Activated B cell treated with CpG ODN at 0.5 μM for 24 hours (primary cell): ENCODE data around the gene SLC17A8. TPM values are rescaled to one million over a fixed set of nuclear protein-coding genes. Genes with fewer than 3 reads are reported as not detected.

Experiments
- ATAC-seq: fragments of 200-7000 bp; cut with Tn5 transposase; one replicate; pipeline ENCODE4 v1.10.0; 2021; ENCODE audit warnings: low read depth, mild to moderate bottlenecking, moderate library complexity
- CTCF ChIA-PET: fragments of 350-600 bp; sonication (Branson Sonifier 250); formaldehyde crosslinking; loops from one replicate; lab custom pipeline; 2021; ENCODE audit warnings: antibody characterized with exemption; lab: Charles Lee
- POLR2A ChIA-PET: fragments of 350-600 bp; sonication (Branson Sonifier 250); formaldehyde crosslinking; loops from one replicate; lab custom pipeline; 2021; ENCODE audit warnings: antibody characterized with exemption; lab: Charles Lee
- DNase-seq: peaks from one replicate; pipeline ENCODE4 v3.0.0; 2022
- H3K27ac Mint-ChIP-seq: one replicate; pipeline ENCODE4 v1.8.0; 2020; ENCODE audit warnings: mixed read lengths
- H3K27me3 Mint-ChIP-seq: one replicate; pipeline ENCODE4 v1.8.0; 2021; ENCODE audit warnings: mixed read lengths
- H3K36me3 Mint-ChIP-seq: one replicate; pipeline ENCODE4 v1.8.0; 2021; ENCODE audit warnings: low read depth, mixed read lengths
- H3K4me1 Mint-ChIP-seq: one replicate; pipeline ENCODE4 v1.8.0; 2021; ENCODE audit warnings: mixed read lengths
- H3K4me3 Mint-ChIP-seq: one replicate; pipeline ENCODE4 v1.8.0; 2020; ENCODE audit warnings: mild to moderate bottlenecking, mixed read lengths
- H3K9me3 Mint-ChIP-seq: one replicate; pipeline ENCODE4 v1.8.0; 2020; ENCODE audit warnings: mixed read lengths
- intact Hi-C: fragments of 100-400 bp; cut with micrococcal nuclease; formaldehyde crosslinking; loops from one replicate; pipeline ENCODE4 v1.15.1; 2024
- total RNA-seq: library from RNA; stranded (reverse); gene quantifications from 2 replicates; pipeline ENCODE4 v1.2.3, GENCODE V29; 2022
- TF ChIP-seq, protein P1 (sequence below): fragments of 200-600 bp; IDR thresholded peaks from one replicate; pipeline ENCODE4 v1.8.0; 2022; ENCODE audit warnings: antibody characterized with exemption, mild to moderate bottlenecking

SLC17A8 gene
- total RNA-seq, 1 donor from 2014 or later = not detected

- ATAC-seq (no peak), DNase-seq (no peak)
- ChIA-PET POLR2A (no interaction called here), CTCF (no interaction called here)
- intact Hi-C loops = no loop called here
- H3K36me3 Mint-ChIP-seq = no peaks in the 10 kb centered on the region
- TF ChIP-seq, protein P1, sequence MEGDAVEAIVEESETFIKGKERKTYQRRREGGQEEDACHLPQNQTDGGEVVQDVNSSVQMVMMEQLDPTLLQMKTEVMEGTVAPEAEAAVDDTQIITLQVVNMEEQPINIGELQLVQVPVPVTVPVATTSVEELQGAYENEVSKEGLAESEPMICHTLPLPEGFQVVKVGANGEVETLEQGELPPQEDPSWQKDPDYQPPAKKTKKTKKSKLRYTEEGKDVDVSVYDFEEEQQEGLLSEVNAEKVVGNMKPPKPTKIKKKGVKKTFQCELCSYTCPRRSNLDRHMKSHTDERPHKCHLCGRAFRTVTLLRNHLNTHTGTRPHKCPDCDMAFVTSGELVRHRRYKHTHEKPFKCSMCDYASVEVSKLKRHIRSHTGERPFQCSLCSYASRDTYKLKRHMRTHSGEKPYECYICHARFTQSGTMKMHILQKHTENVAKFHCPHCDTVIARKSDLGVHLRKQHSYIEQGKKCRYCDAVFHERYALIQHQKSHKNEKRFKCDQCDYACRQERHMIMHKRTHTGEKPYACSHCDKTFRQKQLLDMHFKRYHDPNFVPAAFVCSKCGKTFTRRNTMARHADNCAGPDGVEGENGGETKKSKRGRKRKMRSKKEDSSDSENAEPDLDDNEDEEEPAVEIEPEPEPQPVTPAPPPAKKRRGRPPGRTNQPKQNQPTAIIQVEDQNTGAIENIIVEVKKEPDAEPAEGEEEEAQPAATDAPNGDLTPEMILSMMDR = no peak
- H3K9me3 Mint-ChIP-seq = no peaks in the 10 kb centered on the region
- no peak overlapping the region for H3K4me3 Mint-ChIP-seq
- no peaks in the 10 kb centered on the region for H3K4me1 Mint-ChIP-seq
- peaks cover 4% of the 10 kb centered on the region for H3K27me3 Mint-ChIP-seq
- no peak overlapping the region for H3K27ac Mint-ChIP-seq
These were observed 31.5 kb downstream of the SLC17A8 start for GRCh38 chr12:100388382-100388781.

DNA sequence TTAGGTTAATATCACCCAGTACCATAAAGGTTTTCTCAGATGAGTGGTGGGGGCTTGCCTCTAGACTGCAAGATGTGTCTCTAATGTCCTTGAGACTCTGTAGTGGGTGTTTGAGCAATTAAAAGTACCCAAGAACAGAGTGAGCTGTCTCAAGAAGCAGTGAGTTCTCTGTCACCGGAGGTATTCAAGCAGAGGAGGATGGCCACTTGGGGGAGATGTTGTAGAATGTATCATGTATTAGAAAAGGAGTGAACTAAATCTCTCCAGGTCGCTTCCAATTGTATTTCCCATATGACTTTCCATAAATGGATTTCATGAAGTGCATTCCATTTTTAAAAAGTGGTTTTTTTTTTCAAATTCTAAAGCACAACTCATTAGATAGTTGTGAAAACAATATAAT lies 35.0 kb downstream of the SLC17A8 start:
- peaks cover 2% of the 10 kb centered on the region for H3K9me3 Mint-ChIP-seq
- intact Hi-C loops = no loop called here

DNA sequence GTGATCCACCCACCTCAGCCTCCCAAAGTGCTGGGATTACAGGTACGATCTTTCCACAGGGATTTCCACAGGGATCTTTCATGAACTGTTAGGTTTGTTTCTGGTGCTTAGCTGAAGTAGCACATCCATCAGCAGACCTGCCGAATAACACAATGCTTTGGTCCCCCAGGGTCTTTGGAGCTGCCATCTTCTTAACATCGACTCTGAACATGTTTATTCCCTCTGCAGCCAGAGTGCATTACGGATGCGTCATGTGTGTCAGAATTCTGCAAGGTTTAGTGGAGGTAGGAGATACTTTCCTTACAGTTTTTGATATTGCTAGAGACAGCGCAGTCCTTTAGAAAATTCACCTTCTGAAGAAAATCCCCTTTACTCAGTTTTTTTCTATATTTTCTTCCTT lies 36.3 kb downstream of the SLC17A8 start:
- H3K36me3 Mint-ChIP-seq = no peaks in the 10 kb centered on the region
- TF ChIP-seq, protein P1 = no peak
- DNase-seq (no peak), ATAC-seq (no peak)
- no peak overlapping the region for H3K27ac Mint-ChIP-seq
- no peaks in the 10 kb centered on the region for H3K4me1 Mint-ChIP-seq
- intact Hi-C loops = no loop called here
- H3K4me3 Mint-ChIP-seq = no peak overlapping the region
- peaks cover 4% of the 10 kb centered on the region for H3K27me3 Mint-ChIP-seq
- H3K9me3 Mint-ChIP-seq = peaks cover 2% of the 10 kb centered on the region
- CTCF ChIA-PET = no interaction called here
- POLR2A ChIA-PET = no interaction called here

More for the DNA sequence above, 35.0 kb downstream of the SLC17A8 start:
- DNase-seq = no peak
- H3K27me3 Mint-ChIP-seq = peaks cover 4% of the 10 kb centered on the region
- no peak overlapping the region for H3K4me3 Mint-ChIP-seq
- H3K4me1 Mint-ChIP-seq = no peaks in the 10 kb centered on the region
- TF ChIP-seq, protein P1 = no peak
- CTCF ChIA-PET = no interaction called here
- no peaks in the 10 kb centered on the region for H3K36me3 Mint-ChIP-seq
- H3K27ac Mint-ChIP-seq = no peak overlapping the region
- POLR2A ChIA-PET = no interaction called here
- no peak for ATAC-seq

DNA sequence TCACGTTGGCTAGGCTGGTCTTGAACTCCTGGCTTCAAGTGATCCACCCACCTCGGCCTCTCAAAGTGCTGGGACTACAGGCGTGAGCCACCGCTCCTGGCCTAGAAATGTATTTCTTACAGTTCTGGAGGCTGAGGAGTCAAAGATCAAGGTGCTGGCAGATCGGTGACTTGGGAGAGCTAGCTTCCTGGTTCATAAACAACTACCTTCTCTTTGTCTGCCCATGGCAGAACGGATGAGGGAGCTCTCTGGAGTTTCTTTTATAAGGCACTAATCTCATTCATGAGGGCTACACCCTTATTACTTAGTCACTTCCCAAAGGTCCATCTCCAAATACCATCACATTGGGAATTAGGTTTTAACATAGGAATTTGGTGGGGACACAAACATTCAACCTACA lies 38.9 kb downstream of the SLC17A8 start:
- intact Hi-C loops = no loop called here
- no peak overlapping the region for H3K27ac Mint-ChIP-seq
- TF ChIP-seq, protein P1 = no peak
- ATAC-seq (no peak), DNase-seq (no peak)
- ChIA-PET POLR2A (no interaction called here), CTCF (no interaction called here)
- H3K4me3 Mint-ChIP-seq = no peak overlapping the region
- no peaks in the 10 kb centered on the region for H3K27me3 Mint-ChIP-seq
- H3K9me3 Mint-ChIP-seq = peaks cover 2% of the 10 kb centered on the region
- no peaks in the 10 kb centered on the region for H3K4me1 Mint-ChIP-seq
- no peaks in the 10 kb centered on the region for H3K36me3 Mint-ChIP-seq

GRCh38 chr12:100398307-100398706 lies 41.4 kb downstream of the SLC17A8 start:
- peaks cover 2% of the 10 kb centered on the region for H3K9me3 Mint-ChIP-seq

More at GRCh38 chr12:100398307-100398706, 41.4 kb downstream of the SLC17A8 start:
- H3K36me3 Mint-ChIP-seq = no peaks in the 10 kb centered on the region
- no peaks in the 10 kb centered on the region for H3K27me3 Mint-ChIP-seq
- no peak overlapping the region for H3K27ac Mint-ChIP-seq
- DNase-seq (no peak), ATAC-seq (no peak)
- no peak overlapping the region for H3K4me3 Mint-ChIP-seq
- H3K4me1 Mint-ChIP-seq = no peaks in the 10 kb centered on the region
- ChIA-PET CTCF (no interaction called here), POLR2A (no interaction called here)
- intact Hi-C loops = no loop called here
- TF ChIP-seq, protein P1 = no peak
